GM12878 (cell line): ENCODE data around the gene IPO8. TPM values are rescaled to one million over a fixed set of nuclear protein-coding genes. Genes with fewer than 3 reads are reported as not detected.

Experiments
- EED ChIP-seq: sonication (generic); IDR thresholded peaks from 2 replicates; pipeline ENCODE4 v1.6.1; 2016; ENCODE audit warnings: antibody characterized with exemption, low read depth
- EP300 ChIP-seq, 2 experiments: fragments of 150-350 bp in 1 of 2; IDR thresholded peaks; 2 replicates each; pipeline ENCODE4 v1.6.1; 2011 to 2012; ENCODE audit warnings: low read depth in 2 of 2, low read length in 2 of 2, borderline replicate concordance in 1 of 2, improper control_type of control experiment in 1 of 2, inconsistent platforms in 1 of 2; ENCODE audit not compliant: control insufficient read depth in 1 of 2
- NBN ChIP-seq: fragments of 450-650 bp; IDR thresholded peaks from 2 replicates; pipeline ENCODE4 v1.6.1; 2016
- NR2F1 ChIP-seq: fragments of 450-650 bp; conservative IDR thresholded peaks from 2 replicates; pipeline ENCODE4 v1.6.1; 2017; ENCODE audit warnings: mild to moderate bottlenecking
- RELA ChIP-seq: fragments of 450-650 bp; IDR thresholded peaks from 2 replicates; pipeline ENCODE4 v1.8.0; 2014; ENCODE audit warnings: borderline replicate concordance; ENCODE audit not compliant: partially characterized antibody
- SIX5 ChIP-seq: IDR thresholded peaks from 2 replicates; pipeline ENCODE4 v1.6.1; 2011; ENCODE audit warnings: mild to moderate bottlenecking, low read depth, low read length, moderate library complexity; ENCODE audit not compliant: severe bottlenecking
- SUZ12 ChIP-seq: fragments of 200-600 bp; sonication (generic); IDR thresholded peaks from one replicate; pipeline ENCODE4 v1.6.1; 2018; ENCODE audit warnings: antibody characterized with exemption, mild to moderate bottlenecking; ENCODE audit not compliant: unreplicated experiment
- YBX1 ChIP-seq: fragments of 450-650 bp; IDR thresholded peaks from 2 replicates; pipeline ENCODE4 v1.6.1; 2016; ENCODE audit warnings: antibody characterized with exemption
- YY1 ChIP-seq: IDR thresholded peaks from 2 replicates; pipeline ENCODE4 v1.6.1; 2011; ENCODE audit warnings: low read depth, mild to moderate bottlenecking, low read length
- polyA plus RNA-seq, 11 experiments: library from polyadenylated mRNA; depleted of rRNA in 4 of 11; unstranded in 6 of 11; stranded (reverse) in 5 of 11; fragments of >200 nt; fragmentation: Nextera tagmentation in 4 of 11; fragmentation: Illumina TruSeq in 1 of 11; extraction: Ambion mirVana in 4 of 11; extraction: Trizol in 1 of 11; gene quantifications; 1 replicate in 1 of 11; 2 replicates in 10 of 11; pipeline versions ENCODE4 v1.2.1 to v1.2.3, GENCODE V29; 2011 to 2016; ENCODE audit warnings: inconsistent platforms in 2 of 11, missing spikeins in 2 of 11, low read depth in 1 of 11
- total RNA-seq, 4 experiments: library from RNA; depleted of rRNA in 3 of 4; stranded (reverse); fragments of >200 nt in 3 of 4; fragmentation: Illumina TruSeq in 1 of 4; extraction: Trizol in 1 of 4; gene quantifications; 2 replicates each; pipeline versions ENCODE4 v1.2.1 to v1.2.3, GENCODE V29; 2013 to 2021
- TF ChIP-seq, protein P1 (sequence below): fragments of 450-650 bp; IDR thresholded peaks from 2 replicates; pipeline ENCODE4 v1.6.1; 2016; ENCODE audit warnings: mild to moderate bottlenecking, moderate library complexity, borderline replicate concordance

Gene IPO8
- total and polyA plus RNA-seq, 10 of the 15 experiments (the other 5 are each of a cell fraction or from before 2014, with no cell fraction given) = 6.9 to 38.5 (median 15.1) TPM

DNA sequence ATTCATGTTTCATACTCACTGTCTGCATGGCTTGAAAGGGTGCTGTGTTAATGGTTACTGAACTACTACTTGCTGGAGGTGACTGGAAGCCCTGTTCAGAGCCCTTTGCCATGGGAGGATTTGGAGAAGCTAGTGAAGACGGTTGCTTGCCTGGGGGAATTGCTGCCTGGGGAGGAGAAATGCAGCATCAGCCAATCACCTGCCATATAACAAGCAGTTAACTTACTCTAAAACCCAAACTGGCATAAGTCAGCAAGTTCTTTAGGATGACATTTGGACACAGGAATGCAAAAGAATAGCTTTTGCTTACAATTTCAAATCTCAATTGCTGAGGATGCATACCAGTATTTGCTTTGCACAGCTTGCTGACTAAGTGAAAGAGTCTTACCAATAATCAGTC is 23.4 kb upstream of the IPO8 start (continued):
- TF ChIP-seq NR2F1 = no peak
- no peak for TF ChIP-seq EED
- TF ChIP-seq SUZ12 = no peak
- no peak for TF ChIP-seq NBN
- TF ChIP-seq, protein P1, sequence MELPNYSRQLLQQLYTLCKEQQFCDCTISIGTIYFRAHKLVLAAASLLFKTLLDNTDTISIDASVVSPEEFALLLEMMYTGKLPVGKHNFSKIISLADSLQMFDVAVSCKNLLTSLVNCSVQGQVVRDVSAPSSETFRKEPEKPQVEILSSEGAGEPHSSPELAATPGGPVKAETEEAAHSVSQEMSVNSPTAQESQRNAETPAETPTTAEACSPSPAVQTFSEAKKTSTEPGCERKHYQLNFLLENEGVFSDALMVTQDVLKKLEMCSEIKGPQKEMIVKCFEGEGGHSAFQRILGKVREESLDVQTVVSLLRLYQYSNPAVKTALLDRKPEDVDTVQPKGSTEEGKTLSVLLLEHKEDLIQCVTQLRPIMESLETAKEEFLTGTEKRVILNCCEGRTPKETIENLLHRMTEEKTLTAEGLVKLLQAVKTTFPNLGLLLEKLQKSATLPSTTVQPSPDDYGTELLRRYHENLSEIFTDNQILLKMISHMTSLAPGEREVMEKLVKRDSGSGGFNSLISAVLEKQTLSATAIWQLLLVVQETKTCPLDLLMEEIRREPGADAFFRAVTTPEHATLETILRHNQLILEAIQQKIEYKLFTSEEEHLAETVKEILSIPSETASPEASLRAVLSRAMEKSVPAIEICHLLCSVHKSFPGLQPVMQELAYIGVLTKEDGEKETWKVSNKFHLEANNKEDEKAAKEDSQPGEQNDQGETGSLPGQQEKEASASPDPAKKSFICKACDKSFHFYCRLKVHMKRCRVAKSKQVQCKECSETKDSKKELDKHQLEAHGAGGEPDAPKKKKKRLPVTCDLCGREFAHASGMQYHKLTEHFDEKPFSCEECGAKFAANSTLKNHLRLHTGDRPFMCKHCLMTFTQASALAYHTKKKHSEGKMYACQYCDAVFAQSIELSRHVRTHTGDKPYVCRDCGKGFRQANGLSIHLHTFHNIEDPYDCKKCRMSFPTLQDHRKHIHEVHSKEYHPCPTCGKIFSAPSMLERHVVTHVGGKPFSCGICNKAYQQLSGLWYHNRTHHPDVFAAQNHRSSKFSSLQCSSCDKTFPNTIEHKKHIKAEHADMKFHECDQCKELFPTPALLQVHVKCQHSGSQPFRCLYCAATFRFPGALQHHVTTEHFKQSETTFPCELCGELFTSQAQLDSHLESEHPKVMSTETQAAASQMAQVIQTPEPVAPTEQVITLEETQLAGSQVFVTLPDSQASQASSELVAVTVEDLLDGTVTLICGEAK = no peak
- TF ChIP-seq SIX5 = no peak
- TF ChIP-seq RELA = no peak
- TF ChIP-seq EP300 (IDR thresholded peaks at IDR 0.05; ENCODE audit: borderline replicate concordance in 1 of 2, control insufficient read depth in 1 of 2, low read depth in 2 of 2, low read length in 2 of 2) = no peak
- TF ChIP-seq YBX1 = no peak
- no peak for TF ChIP-seq YY1
- TF ChIP-seq, all 136 proteins: peak for 0
